ENCODE data around the gene ACTL6A. TPM values are rescaled to one million over a fixed set of nuclear protein-coding genes. Genes with fewer than 3 reads are reported as not detected.

Gene ACTL6A
- total RNA-seq, 1 experiment from 2014 or later: 111 TPM

- no peak overlapping the region for H3K27ac ChIP-seq
- H3K9me3 ChIP-seq (replicated peaks): no peaks in the 10 kb centered on the region
- no peaks in the 10 kb centered on the region for H3K27me3 ChIP-seq
- H3K4me3 ChIP-seq: no peak overlapping the region
- DNase-seq: no peak
- no peaks in the 10 kb centered on the region for H3K4me1 ChIP-seq
- no peaks in the 10 kb centered on the region for H3K36me3 ChIP-seq
These were observed 46.4 kb downstream of the ACTL6A start for GRCh38 chr3:179608931-179609720.

GRCh38 chr3:179610066-179610465, 47.3 kb downstream of the ACTL6A start:
- Histone ChIP-seq H3K4me1 (no peaks in the 10 kb centered on the region), H3K4me3 (no peak overlapping the region), H3K27ac (no peak overlapping the region), H3K36me3 (no peaks in the 10 kb centered on the region), H3K9me3 (replicated peaks) (no peaks in the 10 kb centered on the region), H3K27me3 (no peaks in the 10 kb centered on the region)
- DNase-seq: no peak

- Histone ChIP-seq H3K4me3 (no peak overlapping the region), H3K4me1 (no peaks in the 10 kb centered on the region), H3K9me3 (replicated peaks) (no peaks in the 10 kb centered on the region), H3K27me3 (no peaks in the 10 kb centered on the region), H3K27ac (no peak overlapping the region), H3K36me3 (peaks cover 13% of the 10 kb centered on the region)
- no peak for DNase-seq
These were observed 51.1 kb downstream of the ACTL6A start for GRCh38 chr3:179613807-179614206.

- no peak overlapping the region for H3K4me3 ChIP-seq
- no peaks in the 10 kb centered on the region for H3K9me3 ChIP-seq (replicated peaks)
- H3K27ac ChIP-seq: no peak overlapping the region
- DNase-seq: no peak
- no peaks in the 10 kb centered on the region for H3K4me1 ChIP-seq
- H3K36me3 ChIP-seq: peaks cover 18% of the 10 kb centered on the region
- no peaks in the 10 kb centered on the region for H3K27me3 ChIP-seq
These were observed 52.9 kb downstream of the ACTL6A start for GRCh38 chr3:179615458-179616173.

GRCh38 chr3:179622023-179622422, 59.3 kb downstream of the ACTL6A start:
- no peak for DNase-seq
- no peak overlapping the region for H3K27ac ChIP-seq
- no peak overlapping the region for H3K4me3 ChIP-seq
- H3K4me1 ChIP-seq: no peaks in the 10 kb centered on the region
- H3K27me3 ChIP-seq: no peaks in the 10 kb centered on the region
- H3K36me3 ChIP-seq: peaks cover 41% of the 10 kb centered on the region
- H3K9me3 ChIP-seq (replicated peaks): no peaks in the 10 kb centered on the region

GRCh38 chr3:179624451-179624850, 61.7 kb downstream of the ACTL6A start:
- no peaks in the 10 kb centered on the region for H3K27me3 ChIP-seq
- peaks cover 26% of the 10 kb centered on the region for H3K36me3 ChIP-seq
- no peaks in the 10 kb centered on the region for H3K9me3 ChIP-seq (replicated peaks)
- no peak for DNase-seq
- H3K4me1 ChIP-seq: no peaks in the 10 kb centered on the region
- no peak overlapping the region for H3K27ac ChIP-seq
- H3K4me3 ChIP-seq: no peak overlapping the region

GRCh38 chr3:179630753-179631451, 68.2 kb downstream of the ACTL6A start:
- DNase-seq: no peak
- no peaks in the 10 kb centered on the region for H3K27me3 ChIP-seq

More at GRCh38 chr3:179630753-179631451, 68.2 kb downstream of the ACTL6A start:
- H3K4me3 ChIP-seq: no peak overlapping the region
- no peaks in the 10 kb centered on the region for H3K9me3 ChIP-seq (replicated peaks)
- no peak overlapping the region for H3K27ac ChIP-seq
- H3K36me3 ChIP-seq: no peaks in the 10 kb centered on the region
- no peaks in the 10 kb centered on the region for H3K4me1 ChIP-seq

Other genes with a start within 250 kb of the ACTL6A start
- 53.4 and 59.2 TPM in 2 replicates for gene ZNF639, start 239.9 kb upstream of the ACTL6A start, total RNA-seq (2014; rRNA removed; shearing (Covaris generic))
- gene MFN1, start 215.2 kb upstream of the ACTL6A start, total RNA-seq (2014; rRNA removed; shearing (Covaris generic)): 40.5 and 42.1 TPM in 2 replicates
- 48.1 and 48.9 TPM in 2 replicates for gene GNB4, start 111.5 kb upstream of the ACTL6A start, total RNA-seq (2014; rRNA removed; shearing (Covaris generic))
- gene MRPL47, start 41.7 kb downstream of the ACTL6A start, total RNA-seq (2014; rRNA removed; shearing (Covaris generic)): 48.2 and 58.2 TPM in 2 replicates
- gene NDUFB5, start 41.9 kb downstream of the ACTL6A start, total RNA-seq (2014; rRNA removed; shearing (Covaris generic)): 134 and 137 TPM in 2 replicates
- 12.0 and 14.5 TPM in 2 replicates for gene USP13, start 90.1 kb downstream of the ACTL6A start, total RNA-seq (2014; rRNA removed; shearing (Covaris generic))

Measured in SJCRH30 (cell line).